Measurements from ENCODE around the gene FZD7.

The FZD7 gene

DNA sequence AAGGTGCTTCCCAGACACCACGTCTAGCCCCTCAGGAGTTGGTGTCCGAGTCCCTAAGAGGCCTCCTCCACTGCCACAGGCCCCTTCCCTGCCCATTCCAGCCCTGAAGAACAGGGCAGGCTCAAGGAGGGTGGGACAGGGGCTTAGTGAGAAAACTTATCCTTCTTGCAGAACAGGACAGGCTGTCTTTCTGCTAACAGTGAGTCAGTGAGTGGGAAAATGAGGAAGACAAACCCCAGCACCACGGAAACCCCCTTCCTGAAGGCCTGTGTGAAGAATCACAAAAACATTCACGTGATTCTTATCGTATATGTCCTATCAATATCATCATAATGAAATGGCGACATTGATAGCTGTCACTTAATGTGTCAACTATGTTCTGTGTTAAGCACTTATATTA, 9.8 kb downstream of the FZD7 start:
- no peak overlapping the region for H3K4me3 ChIP-seq (replicated peaks; ENCODE audit: low read depth, low read length)
- no peak for DNase-seq (ENCODE audit: low read depth)
- TF ChIP-seq, protein P1, sequence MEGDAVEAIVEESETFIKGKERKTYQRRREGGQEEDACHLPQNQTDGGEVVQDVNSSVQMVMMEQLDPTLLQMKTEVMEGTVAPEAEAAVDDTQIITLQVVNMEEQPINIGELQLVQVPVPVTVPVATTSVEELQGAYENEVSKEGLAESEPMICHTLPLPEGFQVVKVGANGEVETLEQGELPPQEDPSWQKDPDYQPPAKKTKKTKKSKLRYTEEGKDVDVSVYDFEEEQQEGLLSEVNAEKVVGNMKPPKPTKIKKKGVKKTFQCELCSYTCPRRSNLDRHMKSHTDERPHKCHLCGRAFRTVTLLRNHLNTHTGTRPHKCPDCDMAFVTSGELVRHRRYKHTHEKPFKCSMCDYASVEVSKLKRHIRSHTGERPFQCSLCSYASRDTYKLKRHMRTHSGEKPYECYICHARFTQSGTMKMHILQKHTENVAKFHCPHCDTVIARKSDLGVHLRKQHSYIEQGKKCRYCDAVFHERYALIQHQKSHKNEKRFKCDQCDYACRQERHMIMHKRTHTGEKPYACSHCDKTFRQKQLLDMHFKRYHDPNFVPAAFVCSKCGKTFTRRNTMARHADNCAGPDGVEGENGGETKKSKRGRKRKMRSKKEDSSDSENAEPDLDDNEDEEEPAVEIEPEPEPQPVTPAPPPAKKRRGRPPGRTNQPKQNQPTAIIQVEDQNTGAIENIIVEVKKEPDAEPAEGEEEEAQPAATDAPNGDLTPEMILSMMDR (IDR thresholded peaks at IDR 0.05; ENCODE audit: low read length, missing control alignments): no peak

DNA sequence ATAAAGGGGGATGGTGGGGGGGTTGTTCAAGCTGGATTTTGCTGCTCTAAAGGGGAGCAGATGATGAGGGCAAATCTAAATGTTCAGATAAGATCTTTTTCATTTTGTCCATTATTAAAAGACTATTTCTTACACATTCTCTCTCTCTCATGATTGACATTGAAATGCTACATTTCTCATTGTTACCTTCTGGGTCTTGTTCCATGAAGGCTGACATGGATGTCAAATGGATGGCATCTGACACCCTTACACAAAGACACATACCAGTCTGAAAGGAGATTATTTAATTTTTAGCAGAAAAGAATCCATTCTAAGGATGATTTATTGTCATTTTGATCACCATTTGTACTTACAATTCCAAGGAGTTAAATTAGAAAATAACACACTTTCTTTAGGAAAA, 11.1 kb downstream of the FZD7 start:
- TF ChIP-seq, protein P1 (IDR thresholded peaks at IDR 0.05; ENCODE audit: low read length, missing control alignments): no peak
- no peak for DNase-seq (ENCODE audit: low read depth)
- no peak overlapping the region for H3K4me3 ChIP-seq (replicated peaks; ENCODE audit: low read depth, low read length)

DNA sequence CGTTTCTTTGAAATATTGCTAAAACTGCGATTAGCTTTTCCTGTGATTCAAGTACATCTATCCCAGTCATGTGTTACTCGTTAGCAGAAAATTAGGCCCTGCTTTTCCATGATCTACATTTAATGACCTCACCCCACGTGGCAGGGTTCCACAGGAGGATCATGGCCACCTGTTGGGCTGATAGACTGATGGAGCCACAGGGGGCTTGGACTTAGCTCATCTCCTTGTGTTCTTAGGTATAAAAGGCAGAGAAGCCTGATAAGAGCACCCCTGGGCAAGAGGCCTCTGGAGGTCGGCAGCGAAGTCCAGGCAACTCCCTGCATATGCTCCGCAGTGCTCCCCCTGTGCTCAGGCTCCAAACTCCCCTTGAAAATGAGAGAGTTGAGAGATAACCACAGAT, 12.9 kb downstream of the FZD7 start:
- TF ChIP-seq, protein P1 (IDR thresholded peaks at IDR 0.05; ENCODE audit: low read length, missing control alignments): no peak
- H3K4me3 ChIP-seq (replicated peaks; ENCODE audit: low read depth, low read length): no peak overlapping the region
- DNase-seq (ENCODE audit: low read depth): no peak

DNA sequence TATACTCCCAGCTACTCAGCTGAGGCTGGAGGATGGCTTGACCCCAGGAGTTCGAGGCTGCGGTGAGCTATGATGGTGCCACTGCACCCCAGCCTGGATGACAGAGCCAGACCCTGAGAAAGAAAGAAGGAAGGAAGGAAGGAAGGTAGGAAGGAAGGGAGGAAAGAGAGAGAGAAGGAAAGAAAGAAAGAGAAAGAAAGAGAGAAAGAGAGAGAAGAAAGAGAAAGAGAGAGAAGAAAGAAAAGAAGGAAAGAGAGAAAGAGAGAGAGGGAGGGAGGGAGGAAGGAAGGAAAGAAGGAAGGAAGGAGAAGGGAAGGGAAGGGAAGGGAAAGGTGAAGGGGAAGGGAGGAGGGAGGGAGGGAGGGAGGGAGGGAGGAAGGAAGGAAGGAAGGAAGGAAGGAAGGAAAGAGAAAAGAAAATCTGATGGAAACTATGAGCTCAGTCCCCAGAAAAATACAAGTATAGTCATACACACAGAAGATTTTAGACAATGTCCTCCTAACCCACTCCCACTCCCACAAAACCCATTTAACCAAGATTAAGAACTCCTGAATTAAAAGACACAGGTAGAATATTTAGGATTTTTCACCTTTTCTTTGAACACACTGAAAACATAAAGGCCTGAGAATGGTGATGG, 15.6 kb downstream of the FZD7 start:
- no peak overlapping the region for H3K4me3 ChIP-seq (replicated peaks; ENCODE audit: low read depth, low read length)
- TF ChIP-seq, protein P1 (IDR thresholded peaks at IDR 0.05; ENCODE audit: low read length, missing control alignments): no peak
- no peak for DNase-seq (ENCODE audit: low read depth)

DNA sequence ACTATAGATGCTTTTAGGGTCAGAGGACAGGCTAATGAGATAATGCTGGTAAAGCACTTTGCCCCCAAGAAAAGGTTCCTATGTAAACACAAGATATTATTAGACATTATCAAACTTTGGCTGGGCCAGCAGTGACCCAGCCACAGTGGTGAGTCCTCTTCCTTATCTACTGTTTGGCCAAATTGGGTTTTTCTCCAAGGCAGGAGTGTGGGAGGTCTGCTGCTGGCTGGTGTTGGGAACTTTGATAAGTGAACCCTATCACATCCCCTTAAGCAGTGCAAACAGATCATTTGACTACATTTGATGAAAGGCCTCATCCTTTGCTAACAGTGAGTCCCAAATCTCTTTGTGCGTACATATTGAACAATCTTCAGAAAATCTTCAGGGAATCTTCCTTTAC, 16.2 kb downstream of the FZD7 start:
- DNase-seq (ENCODE audit: low read depth): no peak
- TF ChIP-seq, protein P1 (IDR thresholded peaks at IDR 0.05; ENCODE audit: low read length, missing control alignments): no peak
- H3K4me3 ChIP-seq (replicated peaks; ENCODE audit: low read depth, low read length): no peak overlapping the region

DNA sequence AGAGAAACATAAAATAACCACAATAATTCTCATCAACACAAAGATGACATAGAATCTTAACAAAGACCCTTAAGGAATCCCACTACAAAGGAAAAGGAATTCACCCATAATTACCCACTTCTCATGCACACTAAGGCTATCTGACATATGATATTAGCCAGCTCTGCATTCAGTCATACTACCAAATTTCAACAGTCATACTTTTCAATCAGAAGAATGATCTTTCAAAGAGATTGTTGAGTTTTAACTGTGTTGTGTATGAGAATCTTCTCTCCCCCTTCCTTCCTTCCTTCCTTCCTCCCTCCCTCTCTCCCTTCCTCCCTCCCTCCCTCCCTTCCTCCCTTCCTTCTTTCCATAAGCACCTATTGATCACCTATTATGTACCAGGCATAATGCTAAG, 17.0 kb downstream of the FZD7 start:
- no peak overlapping the region for H3K4me3 ChIP-seq (replicated peaks; ENCODE audit: low read depth, low read length)
- TF ChIP-seq, protein P1 (IDR thresholded peaks at IDR 0.05; ENCODE audit: low read length, missing control alignments): no peak
- DNase-seq (ENCODE audit: low read depth): no peak

DNA sequence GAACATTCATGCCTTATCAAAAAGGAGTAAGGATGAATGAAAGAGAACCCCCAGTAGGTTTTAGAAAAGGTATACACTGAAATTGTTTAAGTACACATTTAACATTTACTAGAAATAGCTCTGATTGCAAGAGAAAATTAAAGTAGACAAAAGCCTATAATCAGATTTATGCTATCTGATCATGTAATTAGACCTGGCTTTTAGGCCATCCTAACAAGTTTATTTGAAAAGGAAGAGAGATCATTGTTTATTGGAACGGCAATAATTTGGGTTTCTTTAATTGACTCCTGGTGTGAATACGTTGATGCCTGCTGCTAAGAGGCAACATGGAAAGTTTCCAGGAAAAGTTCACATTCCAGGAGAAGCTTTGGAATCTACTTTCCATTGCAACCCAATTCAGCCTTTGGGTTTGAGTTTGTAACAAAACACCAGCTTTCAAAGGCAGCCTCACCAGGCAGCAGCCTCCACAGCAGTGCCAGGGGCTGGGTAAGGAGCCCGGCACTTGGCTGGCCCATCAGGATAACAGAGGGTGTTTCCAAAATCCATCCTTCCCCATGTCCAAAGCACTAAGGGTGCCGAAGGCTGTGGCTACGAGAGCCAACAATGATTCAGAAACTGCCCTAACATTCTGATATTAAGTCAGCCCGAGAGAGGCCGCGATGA, 18.0 kb downstream of the FZD7 start:
- peak; percentile 11 for DNase-seq (ENCODE audit: low read depth)
- TF ChIP-seq, protein P1 (IDR thresholded peaks at IDR 0.05; ENCODE audit: low read length, missing control alignments): no peak
- no peak overlapping the region for H3K4me3 ChIP-seq (replicated peaks; ENCODE audit: low read depth, low read length)
